GM08714 (cell line): ENCODE results near the gene DSG4.
"Not testable (repeated sequence)": the region's sequence is repeated elsewhere in the genome, so short reads cannot be mapped to it uniquely, and the experiment has no call there.

Experiments
- H3K4me3 ChIP-seq: fragments of 200-500 bp; sonication (Bioruptor generic); 2 replicates; pipeline ENCODE4 v1.5.1; 2014; ENCODE audit warnings: mild to moderate bottlenecking, low read length, inconsistent platforms
- ZNF274 ChIP-seq: IDR thresholded peaks from 2 replicates; pipeline ENCODE4 v1.6.1; 2012; ENCODE audit warnings: mild to moderate bottlenecking, low read depth, low read length

The DSG4 gene

GRCh38 chr18:31376477-31376876 lies at the start of gene DSG4:
Gene DSG4, plus strand, starts transcription at chr18:31376777. Its CDS starts 135 bp downstream, at chr18:31376912.
- no peak within 1 kb of the TSS for H3K4me3 ChIP-seq
- no peak for TF ChIP-seq ZNF274

- no peak overlapping the region for H3K4me3 ChIP-seq
- TF ChIP-seq ZNF274 = no peak
These were observed 46.7 kb upstream of the DSG4 start for GRCh38 chr18:31329787-31330438.

GRCh38 chr18:31343454-31343853 lies 33.1 kb upstream of the DSG4 start:
- no peak overlapping the region for H3K4me3 ChIP-seq
- no peak for TF ChIP-seq ZNF274

GRCh38 chr18:31353336-31353735 lies 23.2 kb upstream of the DSG4 start:
- not testable (repeated sequence) for H3K4me3 ChIP-seq

GRCh38 chr18:31354990-31355389 lies 21.6 kb upstream of the DSG4 start:
- TF ChIP-seq ZNF274 = no peak
- H3K4me3 ChIP-seq = no peak overlapping the region

GRCh38 chr18:31356025-31356424 lies 20.6 kb upstream of the DSG4 start:
- no peak overlapping the region for H3K4me3 ChIP-seq

GRCh38 chr18:31364190-31364589 lies 12.4 kb upstream of the DSG4 start:
- H3K4me3 ChIP-seq = no peak overlapping the region
- TF ChIP-seq ZNF274 = no peak

More at GRCh38 chr18:31356025-31356424, 20.6 kb upstream of the DSG4 start:
- TF ChIP-seq ZNF274 = no peak

GRCh38 chr18:31369478-31369877 lies 7.1 kb upstream of the DSG4 start:
- no peak for TF ChIP-seq ZNF274

GRCh38 chr18:31371989-31372388 lies 4.6 kb upstream of the DSG4 start:
- TF ChIP-seq ZNF274 = no peak
- H3K4me3 ChIP-seq = no peak overlapping the region

More at GRCh38 chr18:31369478-31369877, 7.1 kb upstream of the DSG4 start:
- no peak overlapping the region for H3K4me3 ChIP-seq

- no peak for TF ChIP-seq ZNF274
- no peak overlapping the region for H3K4me3 ChIP-seq
These were observed 2.9 kb upstream of the DSG4 start for GRCh38 chr18:31373641-31374040.

- no peak overlapping the region for H3K4me3 ChIP-seq
- TF ChIP-seq ZNF274 = no peak
These were observed 4.3 kb downstream of the DSG4 start for GRCh38 chr18:31380912-31381311.

GRCh38 chr18:31382107-31382506 lies 5.5 kb downstream of the DSG4 start:
- no peak for TF ChIP-seq ZNF274
- H3K4me3 ChIP-seq = no peak overlapping the region

GRCh38 chr18:31386741-31387140 lies 10.2 kb downstream of the DSG4 start:
- H3K4me3 ChIP-seq = no peak overlapping the region
- no peak for TF ChIP-seq ZNF274

GRCh38 chr18:31393286-31393685 lies 16.7 kb downstream of the DSG4 start:
- no peak overlapping the region for H3K4me3 ChIP-seq
- no peak for TF ChIP-seq ZNF274

- TF ChIP-seq ZNF274 = no peak
These were observed 20.4 kb downstream of the DSG4 start for GRCh38 chr18:31396796-31397612.

More at GRCh38 chr18:31396796-31397612, 20.4 kb downstream of the DSG4 start:
- no peak overlapping the region for H3K4me3 ChIP-seq
